Psoas muscle (tissue), 8 donors: ENCODE data around the gene SART3. TPM values are rescaled to one million over a fixed set of nuclear protein-coding genes. Genes with fewer than 3 reads are reported as not detected.

Source experiments
- ATAC-seq, 4 donors: fragments of 200-7000 bp; cut with Tn5 transposase; one replicate each; pipeline ENCODE4 v1.9.1; 2020; ENCODE audit warnings: moderate library complexity in 3 of 4, mild to moderate bottlenecking in 2 of 4
- DNase-seq, 2 donors: peaks; one replicate each; pipeline ENCODE4 v3.0.0-alpha.2; 2020
- H3K27ac ChIP-seq: fragments of 200-600 bp; one replicate; pipeline ENCODE4 v1.8.0; 2022
- H3K27me3 ChIP-seq, 3 donors: fragments of 200-600 bp in 1 of 3; one replicate each; pipeline versions ENCODE4 v1.6.1 to v1.8.0; 2013 to 2022; ENCODE audit warnings: low read length in 2 of 3, mild to moderate bottlenecking in 2 of 3, moderate library complexity in 1 of 3; ENCODE audit not compliant: insufficient read depth in 3 of 3
- H3K36me3 ChIP-seq, 2 donors: fragments of 200-600 bp in 1 of 2; one replicate each; pipeline versions ENCODE4 v1.6.1 to v1.8.0; 2013 to 2022; ENCODE audit warnings: low read depth in 1 of 2, mild to moderate bottlenecking in 1 of 2, moderate library complexity in 1 of 2; ENCODE audit not compliant: insufficient read depth in 1 of 2
- H3K4me1 ChIP-seq: fragments of 200-600 bp; one replicate; pipeline ENCODE4 v1.8.0; 2022
- H3K4me3 ChIP-seq: fragments of 200-600 bp; one replicate; pipeline ENCODE4 v1.8.0; 2022; ENCODE audit warnings: mild to moderate bottlenecking
- H3K9me3 ChIP-seq: fragments of 200-600 bp; one replicate; pipeline ENCODE4 v1.8.0; 2022
- CTCF ChIP-seq: fragments of 200-600 bp; IDR thresholded peaks from one replicate; pipeline ENCODE4 v1.8.0; 2022; ENCODE audit warnings: antibody characterized with exemption
- WGBS, 3 donors: extraction: QIAGEN DNeasy Blood & Tissue Kit; methylation state at CpG; one replicate each; pipeline versions ENCODE4 v1.1.6 to v1.1.7; 2013; 5-methylcytosine and 5-hydroxymethylcytosine counted together
- intact Hi-C, 2 donors: fragments of 100-400 bp; cut with DNase I; formaldehyde crosslinking; loops; one replicate each; pipeline versions ENCODE4 v1.11.0 to v1.14.2; 2022
- polyA plus RNA-seq, 3 donors: library from polyadenylated mRNA; stranded (reverse); fragments of 200-250 nt; gene quantifications; one replicate each; pipeline ENCODE4 v1.2.3, GENCODE V29; 2013
- total RNA-seq, 4 donors: library from RNA; stranded (reverse); fragmentation: NEBNext Ultra II Directional in 2 of 4; extraction: Animal tissue kit (Norgen Biotek cat#: 25700) in 2 of 4; gene quantifications; one replicate each; pipeline versions ENCODE4 v1.2.1 to v1.2.4, GENCODE V29; 2021 to 2023
- donor health status: healthy with polysubstance abuse.
- donor health status: DM: no; HTN: no; CAD: no; lungs with moderate emphysema.
- donor health status: Bipolar disorder and iron deficiency.
- donor health status: healthy.
- donor health status: DM: yes; HTN: yes; CAD: no.
- donor health status: DM: no; HTN: no; CAD: no.
- donor health status: DM: no; HTN: no; CAD: no.
- donor health status: DM: yes; HTN: yes; CAD: no.

SART3 gene
- total and polyA plus RNA-seq, 7 donors: 13.4 to 35.3 (median 24.2) TPM

- Histone ChIP-seq H3K4me3 (no peak overlapping the region), H3K27me3 (no peaks in the 10 kb centered on the region), H3K4me1 (peaks cover 30% of the 10 kb centered on the region), H3K36me3 (peaks cover 29 to 65% of the 10 kb centered on the region in 2 donors), H3K9me3 (no peaks in the 10 kb centered on the region), H3K27ac (peak overlapping the region; percentile 32)
- ATAC-seq (no peak), DNase-seq (no peak)
- WGBS, 3 donors: 67 to 77% (median 71%) methylated on average over 7 of the region's 7 CpGs
- intact Hi-C loops: loop anchor here (5.0 to 10.0 kb wide), 3 partner anchors 237 to 385 kb away; partner anchors contain the start of gene SSH1 (in 1 of the 2)
- TF ChIP-seq CTCF: no peak
These were observed 6.7 kb upstream of the SART3 start for GRCh38 chr12:108567406-108568337.

DNA sequence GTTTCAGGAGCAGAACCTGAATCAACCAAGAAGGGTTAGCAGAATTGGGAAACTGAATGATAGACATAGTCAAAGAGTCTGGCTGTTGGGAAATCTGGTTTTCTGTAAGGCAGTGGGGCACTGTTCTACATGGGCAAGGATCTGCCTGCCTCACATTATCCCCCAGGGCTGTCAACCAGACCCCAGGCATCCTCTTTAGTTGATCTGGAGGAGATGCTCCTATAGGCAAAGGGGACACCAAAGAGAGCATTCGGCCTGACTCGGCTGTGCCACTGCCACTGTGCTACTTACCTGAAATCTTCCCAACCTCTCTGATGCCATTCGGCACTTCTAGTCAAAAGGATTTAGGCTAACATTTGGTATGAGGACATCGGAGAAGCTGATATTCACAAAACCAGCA, 5.5 kb upstream of the SART3 start:
- WGBS, 3 donors: 90 to 99% (median 95%) methylated on average over 4 of the region's 4 CpGs
- Histone ChIP-seq H3K9me3 (no peaks in the 10 kb centered on the region), H3K36me3 (peaks cover 29 to 65% of the 10 kb centered on the region in 2 donors), H3K4me3 (no peak overlapping the region), H3K27ac (peak overlapping the region; percentile 97), H3K27me3 (no peaks in the 10 kb centered on the region), H3K4me1 (peaks cover 30% of the 10 kb centered on the region)
- no peak for TF ChIP-seq CTCF
- ATAC-seq (no peak), DNase-seq (no peak)
- intact Hi-C loops: loop anchor here (5.0 to 10.0 kb wide), 3 partner anchors 238 to 386 kb away; partner anchors contain the start of gene SSH1 (in 1 of the 2)

GRCh38 chr12:108565976-108566375, 5.0 kb upstream of the SART3 start:
- intact Hi-C loops: loop anchor here (2.0 to 10.0 kb wide), 5 partner anchors 53 to 386 kb away; partner anchors contain the start of gene SSH1 (in 1 of the 2)
- H3K27me3 ChIP-seq: no peaks in the 10 kb centered on the region
- DNase-seq (peak; percentile 82 to 92), ATAC-seq (peak; percentile 54 to 65 (median 62))
- H3K9me3 ChIP-seq: no peaks in the 10 kb centered on the region
- TF ChIP-seq CTCF: no peak
- H3K4me1 ChIP-seq: peaks cover 30% of the 10 kb centered on the region
- H3K27ac ChIP-seq: peak overlapping the region; percentile 97
- no peak overlapping the region for H3K4me3 ChIP-seq
- peaks cover 29 to 65% of the 10 kb centered on the region in 2 donors for H3K36me3 ChIP-seq
- 0 to 14% (median 3%) methylated on average over 2 of the region's 2 CpGs for WGBS, 3 donors

GRCh38 chr12:108565146-108565545, 4.2 kb upstream of the SART3 start:
- WGBS, 3 donors: 82 to 85% (median 84%) methylated on average over 3 of the region's 3 CpGs
- no peak for DNase-seq
- peaks cover 32% of the 10 kb centered on the region for H3K4me1 ChIP-seq
- H3K27me3 ChIP-seq: no peaks in the 10 kb centered on the region
- peaks cover 29 to 63% of the 10 kb centered on the region in 2 donors for H3K36me3 ChIP-seq
- peak overlapping the region; percentile 97 for H3K27ac ChIP-seq
- no peak for TF ChIP-seq CTCF
- no peak for ATAC-seq
- no peaks in the 10 kb centered on the region for H3K9me3 ChIP-seq
- intact Hi-C loops: loop anchor here (2.0 to 10.0 kb wide), 5 partner anchors 54 to 387 kb away; partner anchors contain the start of gene SSH1 (in 1 of the 2)
- H3K4me3 ChIP-seq: no peak overlapping the region
